GM20000 (cell line): ENCODE results near the gene KCNQ1.

ENCODE experiments used
- DNase-seq: peaks from one replicate; pipeline ENCODE4 v3.0.0; 2012; ENCODE audit warnings: low spot score
- TF ChIP-seq, protein P1 (sequence below): IDR thresholded peaks from 2 replicates; pipeline ENCODE4 v1.5.1; 2012; ENCODE audit warnings: mild to moderate bottlenecking, control low read depth; ENCODE audit errors: extremely low read depth, missing control alignments

The KCNQ1 gene

DNA sequence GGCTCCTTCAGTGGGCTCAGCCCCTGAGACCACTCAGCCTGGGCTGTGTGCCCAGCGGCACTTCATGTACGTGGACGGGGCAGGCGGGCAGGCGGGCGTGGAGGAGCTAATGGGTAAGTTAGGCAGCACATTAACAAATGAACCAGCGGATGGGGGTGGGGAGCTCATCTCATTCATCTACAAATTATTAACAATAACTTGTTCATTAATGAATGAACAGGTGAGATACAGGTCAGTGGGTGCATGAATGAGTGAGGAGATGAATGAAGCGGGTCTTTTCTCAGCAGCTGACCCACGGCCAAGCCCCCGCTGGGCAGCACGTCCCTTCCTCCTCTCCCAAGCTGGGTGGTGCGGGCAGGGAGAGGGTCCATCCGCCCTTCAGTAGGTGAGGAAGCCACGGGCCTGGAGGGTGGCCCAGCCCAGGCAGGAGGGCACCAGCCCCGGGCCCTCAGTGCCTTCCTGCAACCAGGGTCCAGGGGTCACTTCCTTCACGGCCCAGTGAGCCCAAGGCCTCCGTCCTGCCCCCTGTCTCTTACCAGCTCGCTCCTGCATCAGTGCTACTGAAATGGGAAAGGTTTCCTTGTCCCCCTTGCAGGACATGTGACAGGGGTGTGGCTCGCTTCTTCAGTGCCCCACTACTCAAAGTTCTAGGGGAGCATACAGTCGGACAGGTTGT is 315.5 kb downstream of the KCNQ1 start:
- TF ChIP-seq, protein P1, sequence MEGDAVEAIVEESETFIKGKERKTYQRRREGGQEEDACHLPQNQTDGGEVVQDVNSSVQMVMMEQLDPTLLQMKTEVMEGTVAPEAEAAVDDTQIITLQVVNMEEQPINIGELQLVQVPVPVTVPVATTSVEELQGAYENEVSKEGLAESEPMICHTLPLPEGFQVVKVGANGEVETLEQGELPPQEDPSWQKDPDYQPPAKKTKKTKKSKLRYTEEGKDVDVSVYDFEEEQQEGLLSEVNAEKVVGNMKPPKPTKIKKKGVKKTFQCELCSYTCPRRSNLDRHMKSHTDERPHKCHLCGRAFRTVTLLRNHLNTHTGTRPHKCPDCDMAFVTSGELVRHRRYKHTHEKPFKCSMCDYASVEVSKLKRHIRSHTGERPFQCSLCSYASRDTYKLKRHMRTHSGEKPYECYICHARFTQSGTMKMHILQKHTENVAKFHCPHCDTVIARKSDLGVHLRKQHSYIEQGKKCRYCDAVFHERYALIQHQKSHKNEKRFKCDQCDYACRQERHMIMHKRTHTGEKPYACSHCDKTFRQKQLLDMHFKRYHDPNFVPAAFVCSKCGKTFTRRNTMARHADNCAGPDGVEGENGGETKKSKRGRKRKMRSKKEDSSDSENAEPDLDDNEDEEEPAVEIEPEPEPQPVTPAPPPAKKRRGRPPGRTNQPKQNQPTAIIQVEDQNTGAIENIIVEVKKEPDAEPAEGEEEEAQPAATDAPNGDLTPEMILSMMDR = no peak
- no peak for DNase-seq

DNA sequence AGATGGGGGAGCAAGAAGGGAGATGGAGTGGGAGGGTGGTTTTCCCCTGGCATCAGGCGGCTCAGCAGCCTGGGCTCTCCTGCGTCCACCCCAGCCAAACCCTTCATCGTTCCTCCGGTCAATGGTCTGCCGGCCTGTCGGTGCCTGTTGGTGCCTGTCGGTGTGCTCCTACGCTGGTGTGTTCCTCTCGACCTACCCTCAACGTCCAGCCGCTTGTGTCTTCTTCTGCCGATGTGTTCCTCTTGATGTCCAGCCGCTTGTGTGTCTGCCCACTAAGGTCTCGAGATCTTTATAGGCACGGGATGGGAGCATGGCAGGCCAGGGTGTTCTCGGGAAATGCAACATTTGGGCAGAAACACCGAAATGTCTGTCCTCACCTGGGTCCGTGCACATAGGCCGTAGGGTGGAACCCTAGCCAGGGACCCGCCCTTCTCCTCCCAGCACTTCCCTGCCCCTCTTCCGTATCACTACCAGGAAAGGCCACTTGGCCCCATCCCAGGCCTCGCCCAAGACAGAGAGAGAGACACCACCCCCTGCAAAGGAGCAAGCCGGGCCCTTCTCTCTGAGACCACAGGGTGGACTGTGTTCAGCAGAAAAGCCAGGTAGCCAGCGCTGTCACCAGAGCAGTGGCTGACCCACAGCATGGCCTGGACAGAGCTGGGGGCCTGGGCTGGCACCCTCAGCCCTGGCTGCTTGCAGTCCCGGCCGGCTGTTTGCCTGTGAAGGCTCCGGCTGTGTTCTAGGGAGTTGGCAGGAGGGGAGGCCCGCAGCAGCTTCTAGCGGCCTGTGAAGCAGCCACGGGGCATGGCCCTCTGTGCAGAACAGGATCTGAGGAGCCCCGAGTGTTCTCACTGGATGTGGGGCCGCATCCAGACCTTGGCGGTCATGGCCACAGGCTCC is 316.6 kb downstream of the KCNQ1 start:
- TF ChIP-seq, protein P1 = no peak
- DNase-seq = no peak

DNA sequence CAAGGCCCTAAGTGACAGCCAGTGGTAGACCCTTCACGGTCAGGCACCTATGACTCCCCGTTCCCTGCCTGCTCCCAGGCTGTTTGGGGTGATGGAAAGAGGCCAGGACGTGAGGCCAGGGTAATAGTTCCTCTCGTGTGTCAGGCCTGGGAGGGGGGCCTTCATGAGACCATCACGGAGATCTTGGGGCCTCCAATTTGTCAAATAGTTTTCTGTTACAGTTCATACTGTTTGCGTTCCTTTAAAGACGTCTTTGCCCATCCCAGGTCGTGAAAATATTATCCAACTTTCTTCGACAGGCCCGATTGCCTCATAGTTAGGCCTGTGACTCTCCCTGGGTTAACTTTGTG is 317.2 kb downstream of the KCNQ1 start:
- no peak for DNase-seq
- TF ChIP-seq, protein P1 = no peak

DNA sequence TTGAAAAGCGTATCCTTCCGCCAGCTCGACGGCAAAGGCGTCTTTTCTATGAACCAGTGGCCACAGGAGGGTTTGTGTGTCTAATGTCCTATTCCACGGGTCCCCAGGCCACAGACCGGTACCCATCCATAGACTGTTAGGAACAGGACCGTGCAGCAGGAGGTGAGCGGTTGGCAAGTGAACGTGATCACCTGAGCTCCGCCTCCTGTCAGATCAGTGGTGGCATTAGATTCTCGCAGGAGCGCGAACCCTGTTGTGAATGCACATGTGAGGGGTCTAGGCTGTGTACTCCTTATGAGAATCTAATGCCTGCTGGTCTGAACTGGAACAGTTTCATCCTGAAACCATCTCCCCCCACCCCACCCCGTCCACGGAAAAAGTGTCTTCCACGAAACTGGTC is 317.6 kb downstream of the KCNQ1 start:
- TF ChIP-seq, protein P1 = no peak
- no peak for DNase-seq

DNA sequence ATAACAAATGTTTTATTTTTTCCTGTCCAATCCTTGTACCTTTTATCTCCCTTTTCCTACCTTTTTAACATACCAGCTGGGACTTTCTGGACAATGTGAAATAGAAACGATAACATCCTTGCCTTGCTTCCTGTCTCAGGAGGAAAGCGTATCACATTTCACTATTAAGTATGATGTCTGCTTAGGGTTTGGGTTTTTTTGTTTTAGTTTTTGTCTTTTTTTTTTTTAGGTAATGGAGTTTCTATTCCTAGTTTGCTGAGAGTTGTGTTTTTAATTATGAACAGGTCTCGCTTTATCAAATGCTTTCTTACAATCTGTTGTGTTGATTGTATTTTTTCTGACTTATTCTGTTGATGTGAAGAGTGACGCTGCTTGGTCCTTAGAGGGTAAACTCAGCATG is 319.2 kb downstream of the KCNQ1 start:
- TF ChIP-seq, protein P1 = no peak
- no peak for DNase-seq

DNA sequence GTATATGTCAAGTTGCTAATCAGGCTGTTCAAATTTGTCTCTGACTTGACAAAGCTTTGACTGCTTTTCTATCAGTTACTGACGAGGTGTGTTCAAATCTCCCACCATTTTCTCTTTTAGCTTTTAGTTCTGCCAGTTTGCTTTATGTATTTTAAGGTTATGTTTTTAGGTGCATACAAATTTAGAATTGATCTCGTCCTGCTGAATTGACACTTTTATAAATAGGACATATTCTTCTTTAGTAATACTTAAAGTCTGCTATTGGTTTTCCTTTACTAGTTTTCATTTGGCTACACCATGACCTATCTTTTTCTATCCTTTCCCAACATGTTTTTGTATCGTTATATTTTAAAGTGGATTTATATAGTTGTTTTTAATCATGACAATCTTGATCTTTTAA is 320.7 kb downstream of the KCNQ1 start:
- DNase-seq = no peak
- TF ChIP-seq, protein P1 = no peak

DNA sequence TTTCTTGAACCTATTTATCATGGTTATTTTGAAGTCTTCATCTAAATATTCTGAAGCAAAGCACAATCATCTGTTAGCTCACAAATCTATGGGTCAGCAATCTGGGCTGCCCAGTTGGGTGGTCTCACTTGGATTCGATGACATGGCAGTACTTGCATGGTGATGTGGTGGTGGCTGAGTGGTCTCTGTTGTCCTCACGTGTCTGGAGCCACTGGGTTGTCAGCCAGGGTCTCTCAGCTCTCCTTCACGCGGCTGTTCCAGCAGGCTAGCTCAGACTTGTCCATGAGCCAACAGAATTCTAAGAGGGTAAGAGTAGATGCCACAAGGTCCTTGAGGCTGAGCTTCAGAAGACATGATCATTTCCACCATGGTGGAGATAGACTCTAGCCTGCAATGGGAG is 321.4 kb downstream of the KCNQ1 start:
- DNase-seq = no peak
- TF ChIP-seq, protein P1 = no peak
